Nephron (organoid): ENCODE results near the gene KRTAP2-3.

Experiments
- H3K27ac Mint-ChIP-seq, 3 experiments: 2 replicates each; pipeline ENCODE4 v1.8.0; 2020; ENCODE audit warnings: mixed read lengths in 3 of 3, mild to moderate bottlenecking in 2 of 3, moderate library complexity in 1 of 3
- H3K27me3 Mint-ChIP-seq: 2 replicates; pipeline ENCODE4 v1.8.0; 2021; ENCODE audit warnings: low read depth, mild to moderate bottlenecking, moderate library complexity, mixed read lengths
- H3K36me3 Mint-ChIP-seq: 2 replicates; pipeline ENCODE4 v1.8.0; 2020; ENCODE audit warnings: low read depth, mixed read lengths
- H3K4me1 Mint-ChIP-seq: 2 replicates; pipeline ENCODE4 v1.8.0; 2020; ENCODE audit warnings: mixed read lengths
- H3K4me3 Mint-ChIP-seq, 3 experiments: 2 replicates each; pipeline ENCODE4 v1.8.0; 2020; ENCODE audit warnings: mild to moderate bottlenecking in 3 of 3, mixed read lengths in 3 of 3, moderate library complexity in 2 of 3
- H3K9me3 Mint-ChIP-seq: 2 replicates; pipeline ENCODE4 v1.8.0; 2020; ENCODE audit warnings: mixed read lengths
- TF ChIP-seq, protein P1 (sequence below), 3 experiments: fragments of 200-600 bp; sonication (generic); IDR thresholded peaks; one replicate each; pipeline ENCODE4 v1.5.0; 2021; ENCODE audit warnings: antibody characterized with exemption in 3 of 3; ENCODE audit not compliant: unreplicated experiment in 3 of 3

KRTAP2-3 gene

DNA sequence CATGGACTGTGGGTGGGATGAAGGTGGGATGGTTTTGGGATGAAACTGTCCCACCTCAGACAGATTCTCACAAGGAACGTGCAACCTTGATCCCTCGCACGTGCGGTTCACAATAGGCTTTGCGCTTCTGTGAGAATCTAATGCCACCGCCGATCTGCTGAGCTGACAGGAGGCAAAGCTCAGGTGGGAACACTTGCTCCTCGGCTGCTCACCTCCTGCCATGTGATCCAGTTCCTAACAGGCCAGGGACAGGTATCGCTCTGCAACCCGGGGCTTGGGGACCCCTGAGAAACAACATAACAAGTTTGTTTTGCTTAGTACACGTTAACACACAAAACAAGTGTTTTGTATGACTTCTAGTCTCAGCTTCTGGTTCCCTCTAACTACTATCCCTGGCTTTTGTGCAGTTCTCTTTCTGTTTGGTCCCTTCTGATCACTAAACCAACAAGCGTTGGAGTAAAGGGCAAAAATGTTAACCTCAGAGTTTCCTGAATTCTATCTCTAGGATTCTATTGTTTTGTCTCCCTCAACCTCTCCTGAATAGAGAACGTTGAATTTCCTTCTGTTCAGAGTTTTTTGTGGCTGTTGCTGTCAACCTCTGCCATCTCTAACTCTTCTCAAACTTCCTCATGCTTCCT lies 43.2 kb downstream of the KRTAP2-3 start:
- peaks cover 6% of the 10 kb centered on the region for H3K9me3 Mint-ChIP-seq
- no peak overlapping the region for H3K27ac Mint-ChIP-seq
- no peak overlapping the region for H3K4me3 Mint-ChIP-seq
- H3K27me3 Mint-ChIP-seq, result no peaks in the 10 kb centered on the region
- TF ChIP-seq, protein P1, sequence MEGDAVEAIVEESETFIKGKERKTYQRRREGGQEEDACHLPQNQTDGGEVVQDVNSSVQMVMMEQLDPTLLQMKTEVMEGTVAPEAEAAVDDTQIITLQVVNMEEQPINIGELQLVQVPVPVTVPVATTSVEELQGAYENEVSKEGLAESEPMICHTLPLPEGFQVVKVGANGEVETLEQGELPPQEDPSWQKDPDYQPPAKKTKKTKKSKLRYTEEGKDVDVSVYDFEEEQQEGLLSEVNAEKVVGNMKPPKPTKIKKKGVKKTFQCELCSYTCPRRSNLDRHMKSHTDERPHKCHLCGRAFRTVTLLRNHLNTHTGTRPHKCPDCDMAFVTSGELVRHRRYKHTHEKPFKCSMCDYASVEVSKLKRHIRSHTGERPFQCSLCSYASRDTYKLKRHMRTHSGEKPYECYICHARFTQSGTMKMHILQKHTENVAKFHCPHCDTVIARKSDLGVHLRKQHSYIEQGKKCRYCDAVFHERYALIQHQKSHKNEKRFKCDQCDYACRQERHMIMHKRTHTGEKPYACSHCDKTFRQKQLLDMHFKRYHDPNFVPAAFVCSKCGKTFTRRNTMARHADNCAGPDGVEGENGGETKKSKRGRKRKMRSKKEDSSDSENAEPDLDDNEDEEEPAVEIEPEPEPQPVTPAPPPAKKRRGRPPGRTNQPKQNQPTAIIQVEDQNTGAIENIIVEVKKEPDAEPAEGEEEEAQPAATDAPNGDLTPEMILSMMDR (IDR thresholded peaks at IDR 0.05; ENCODE audit: unreplicated experiment in 3 of 3), result no peak
- H3K36me3 Mint-ChIP-seq, result no peaks in the 10 kb centered on the region
- peaks cover 16% of the 10 kb centered on the region for H3K4me1 Mint-ChIP-seq

DNA sequence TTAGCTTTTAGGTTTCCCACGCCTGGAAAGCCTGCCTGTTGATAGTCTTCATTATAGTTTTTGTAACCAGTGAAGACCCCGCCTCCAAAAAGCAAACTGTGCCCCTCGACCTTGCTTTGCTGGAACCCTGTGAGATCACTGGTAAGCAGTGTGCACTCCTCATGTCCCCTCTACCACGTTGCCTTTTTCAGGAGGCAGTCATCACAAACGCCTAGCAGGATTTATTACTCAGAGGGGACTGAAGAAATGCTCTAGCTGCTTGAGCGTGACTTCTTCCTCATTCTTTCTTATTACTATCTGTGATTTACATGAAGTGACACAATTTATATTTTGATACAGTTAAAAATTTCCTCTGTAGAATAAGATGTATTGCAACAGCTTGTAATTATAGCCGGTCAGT lies 44.5 kb downstream of the KRTAP2-3 start:
- H3K4me3 Mint-ChIP-seq, result no peak overlapping the region
- peaks cover 2% of the 10 kb centered on the region for H3K9me3 Mint-ChIP-seq
- peaks cover 19% of the 10 kb centered on the region for H3K4me1 Mint-ChIP-seq
- TF ChIP-seq, protein P1 (IDR thresholded peaks at IDR 0.05; ENCODE audit: unreplicated experiment in 3 of 3), result no peak
- H3K27ac Mint-ChIP-seq, result no peak overlapping the region
- H3K27me3 Mint-ChIP-seq, result no peaks in the 10 kb centered on the region
- no peaks in the 10 kb centered on the region for H3K36me3 Mint-ChIP-seq

DNA sequence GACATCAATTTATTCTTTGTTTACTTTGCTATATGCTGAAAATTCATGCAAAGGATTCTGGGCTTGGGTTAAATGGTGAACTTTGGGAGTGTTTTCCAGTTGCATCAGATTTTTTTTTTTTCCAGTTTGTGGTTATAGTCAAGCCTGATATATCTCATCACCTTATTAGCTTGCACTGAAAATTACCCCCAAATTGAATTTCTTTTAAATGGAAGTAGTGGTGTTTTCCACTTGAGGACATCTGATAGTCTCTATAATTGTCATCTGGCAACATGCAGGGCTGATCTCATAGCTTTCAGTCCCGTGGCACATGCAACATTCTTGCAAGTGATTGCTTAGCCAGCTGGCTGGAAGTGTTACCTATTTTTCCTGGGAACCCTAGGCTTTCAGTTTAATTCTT lies 46.3 kb downstream of the KRTAP2-3 start:
- H3K4me1 Mint-ChIP-seq, result peaks cover 19% of the 10 kb centered on the region
- peak overlapping the region; percentile 40 to 76 (median 44) for H3K27ac Mint-ChIP-seq
- TF ChIP-seq, protein P1 (IDR thresholded peaks at IDR 0.05; ENCODE audit: unreplicated experiment in 3 of 3), result no peak
- H3K36me3 Mint-ChIP-seq, result no peaks in the 10 kb centered on the region
- H3K9me3 Mint-ChIP-seq, result peaks cover 2% of the 10 kb centered on the region
- H3K27me3 Mint-ChIP-seq, result no peaks in the 10 kb centered on the region
- H3K4me3 Mint-ChIP-seq, result no peak overlapping the region

DNA sequence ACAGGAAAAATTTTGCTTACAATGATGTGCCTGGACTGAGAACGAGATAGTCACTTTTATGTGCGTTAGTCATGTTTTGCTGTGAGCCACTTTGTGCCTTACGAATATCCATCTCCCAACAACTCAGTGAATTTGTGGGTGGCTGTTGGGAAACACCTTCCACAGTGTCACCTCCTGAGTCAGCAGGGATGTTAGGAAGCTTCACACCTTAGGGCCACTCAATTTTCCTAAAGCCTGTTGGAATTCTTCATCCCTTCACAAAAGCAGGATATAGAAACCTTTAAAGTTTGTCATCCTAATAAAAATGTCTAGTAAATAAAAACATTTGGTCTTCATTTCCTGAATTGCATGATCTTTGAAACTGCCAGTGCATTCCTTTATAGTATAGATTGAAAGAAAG lies 46.7 kb downstream of the KRTAP2-3 start:
- H3K4me1 Mint-ChIP-seq, result peaks cover 19% of the 10 kb centered on the region
- H3K4me3 Mint-ChIP-seq, result no peak overlapping the region
- TF ChIP-seq, protein P1 (IDR thresholded peaks at IDR 0.05; ENCODE audit: unreplicated experiment in 3 of 3), result no peak
- no peaks in the 10 kb centered on the region for H3K27me3 Mint-ChIP-seq
- H3K9me3 Mint-ChIP-seq, result peaks cover 2% of the 10 kb centered on the region
- peak overlapping the region; percentile 4 to 44 (median 39) for H3K27ac Mint-ChIP-seq
- H3K36me3 Mint-ChIP-seq, result no peaks in the 10 kb centered on the region

DNA sequence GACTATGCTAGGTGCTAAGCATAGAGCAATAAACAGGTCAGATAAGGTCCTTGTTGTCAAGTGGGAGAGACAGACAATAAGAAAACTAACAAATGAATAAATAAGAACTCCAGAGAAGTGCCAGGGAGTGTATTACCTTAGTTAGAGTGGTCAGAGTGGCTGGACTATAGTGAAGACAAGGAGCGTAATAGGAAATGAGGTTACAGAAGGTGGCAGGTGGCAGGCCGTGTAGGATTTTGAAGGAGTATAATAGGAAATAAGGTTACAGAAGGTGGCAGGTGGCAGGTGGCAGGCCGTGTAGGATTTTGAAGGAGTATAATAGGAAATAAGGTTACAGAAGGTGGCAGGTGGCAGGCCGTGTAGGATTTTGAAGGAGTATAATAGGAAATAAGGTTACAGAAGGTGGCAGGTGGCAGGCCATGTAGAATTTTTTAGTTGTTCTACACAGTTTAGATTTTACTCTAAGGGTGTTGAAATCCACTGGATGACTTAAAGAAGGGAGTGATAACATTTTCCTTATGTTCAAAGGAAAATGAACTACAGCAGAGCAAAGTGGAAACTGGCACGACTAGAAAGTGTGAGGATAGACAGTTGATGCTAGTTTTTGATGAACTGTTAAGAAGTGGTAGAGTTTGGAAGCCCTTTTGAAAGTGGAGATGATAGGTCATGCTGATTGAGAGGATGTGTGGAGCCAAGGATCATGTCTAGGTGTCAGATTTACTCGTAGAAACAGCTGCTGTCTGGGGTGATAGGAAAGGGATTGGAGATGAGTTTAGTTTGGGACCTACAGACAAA lies 47.4 kb downstream of the KRTAP2-3 start:
- no peaks in the 10 kb centered on the region for H3K27me3 Mint-ChIP-seq
- H3K4me1 Mint-ChIP-seq, result peaks cover 19% of the 10 kb centered on the region
- H3K9me3 Mint-ChIP-seq, result peaks cover 2% of the 10 kb centered on the region
- peak overlapping the region; percentile 0 to 39 (median 4) for H3K27ac Mint-ChIP-seq
- TF ChIP-seq, protein P1 (IDR thresholded peaks at IDR 0.05; ENCODE audit: unreplicated experiment in 3 of 3), result no peak
- H3K4me3 Mint-ChIP-seq, result no peak overlapping the region
- H3K36me3 Mint-ChIP-seq, result no peaks in the 10 kb centered on the region
